ENCODE data around the gene CELF5. TPM values are rescaled to one million over a fixed set of nuclear protein-coding genes. Genes with fewer than 3 reads are reported as not detected.
"Not testable (repeated sequence)": the region's sequence is repeated elsewhere in the genome, so short reads cannot be mapped to it uniquely, and the experiment has no call there.

Gene CELF5
- total RNA-seq, 1 donor from 2014 or later = 0.18 TPM

- peaks cover 40% of the 10 kb centered on the region for H3K4me1 Mint-ChIP-seq (ENCODE audit: low read depth)
- no peaks in the 10 kb centered on the region for H3K27me3 Mint-ChIP-seq (ENCODE audit: low read depth)
- H3K9me3 Mint-ChIP-seq = no peaks in the 10 kb centered on the region
- H3K4me3 Mint-ChIP-seq (ENCODE audit: low read depth) = peak overlapping the region; percentile 89
- peaks cover 40% of the 10 kb centered on the region for H3K36me3 Mint-ChIP-seq (ENCODE audit: low read depth)
- peak overlapping the region; percentile 61 for H3K27ac Mint-ChIP-seq
- DNase-seq (ENCODE audit: low spot score) = no peak
- intact Hi-C loops (cut with micrococcal nuclease) = loop anchor here (5.0 kb wide), 1 partner anchor 576 kb away; the partner anchor contains the start of genes APBA3 and MRPL54
Measured at GRCh38 chr19:3186160-3186688, 38.2 kb upstream of the CELF5 start.

GRCh38 chr19:3186891-3187661 lies 37.4 kb upstream of the CELF5 start:
- intact Hi-C loops (cut with micrococcal nuclease) = loop anchor here (5.0 kb wide), 1 partner anchor 575 kb away; the partner anchor contains the start of genes APBA3 and MRPL54
- H3K27ac Mint-ChIP-seq = peak overlapping the region; percentile 61
- peaks cover 40% of the 10 kb centered on the region for H3K4me1 Mint-ChIP-seq (ENCODE audit: low read depth)
- DNase-seq (ENCODE audit: low spot score) = no peak
- H3K27me3 Mint-ChIP-seq (ENCODE audit: low read depth) = no peaks in the 10 kb centered on the region
- H3K4me3 Mint-ChIP-seq (ENCODE audit: low read depth) = peak overlapping the region; percentile 89
- peaks cover 36% of the 10 kb centered on the region for H3K36me3 Mint-ChIP-seq (ENCODE audit: low read depth)
- no peaks in the 10 kb centered on the region for H3K9me3 Mint-ChIP-seq

- Mint-ChIP-seq H3K36me3 (ENCODE audit: low read depth) (peaks cover 34% of the 10 kb centered on the region), H3K27me3 (ENCODE audit: low read depth) (no peaks in the 10 kb centered on the region), H3K4me1 (ENCODE audit: low read depth) (peaks cover 37% of the 10 kb centered on the region), H3K9me3 (no peaks in the 10 kb centered on the region), H3K27ac (peak overlapping the region; percentile 55), H3K4me3 (ENCODE audit: low read depth) (peak overlapping the region; percentile 89)
- DNase-seq (ENCODE audit: low spot score) = no peak
- intact Hi-C loops (cut with micrococcal nuclease) = loop anchor here (5.0 kb wide), 1 partner anchor 574 kb away; the partner anchor contains the start of genes APBA3 and MRPL54
Measured at GRCh38 chr19:3187662-3188511, 36.6 kb upstream of the CELF5 start.

GRCh38 chr19:3188627-3189596 lies 35.5 kb upstream of the CELF5 start:
- no peaks in the 10 kb centered on the region for H3K27me3 Mint-ChIP-seq (ENCODE audit: low read depth)
- peak overlapping the region; percentile 55 for H3K27ac Mint-ChIP-seq
- peaks cover 34% of the 10 kb centered on the region for H3K36me3 Mint-ChIP-seq (ENCODE audit: low read depth)
- H3K9me3 Mint-ChIP-seq = no peaks in the 10 kb centered on the region
- H3K4me1 Mint-ChIP-seq (ENCODE audit: low read depth) = peaks cover 35% of the 10 kb centered on the region
- intact Hi-C loops (cut with micrococcal nuclease) = loop anchor here (5.0 kb wide), 1 partner anchor 573 kb away; the partner anchor contains the start of genes APBA3 and MRPL54
- peak overlapping the region; percentile 89 for H3K4me3 Mint-ChIP-seq (ENCODE audit: low read depth)
- DNase-seq (ENCODE audit: low spot score) = no peak

- intact Hi-C loops (cut with micrococcal nuclease) = loop anchor here (5.0 kb wide), 1 partner anchor 572 kb away; the partner anchor contains the start of genes APBA3 and MRPL54
- H3K4me1 Mint-ChIP-seq (ENCODE audit: low read depth) = peaks cover 25% of the 10 kb centered on the region
- DNase-seq (ENCODE audit: low spot score) = no peak
- H3K36me3 Mint-ChIP-seq (ENCODE audit: low read depth) = peaks cover 30% of the 10 kb centered on the region
- H3K4me3 Mint-ChIP-seq (ENCODE audit: low read depth) = no peak overlapping the region
- no peaks in the 10 kb centered on the region for H3K9me3 Mint-ChIP-seq
- no peaks in the 10 kb centered on the region for H3K27me3 Mint-ChIP-seq (ENCODE audit: low read depth)
- no peak overlapping the region for H3K27ac Mint-ChIP-seq
Measured at GRCh38 chr19:3189702-3190469, 34.6 kb upstream of the CELF5 start.

GRCh38 chr19:3190470-3190770 lies 34.0 kb upstream of the CELF5 start:
- no peaks in the 10 kb centered on the region for H3K9me3 Mint-ChIP-seq
- H3K27me3 Mint-ChIP-seq (ENCODE audit: low read depth) = no peaks in the 10 kb centered on the region
- H3K36me3 Mint-ChIP-seq (ENCODE audit: low read depth) = peaks cover 27% of the 10 kb centered on the region
- H3K27ac Mint-ChIP-seq = no peak overlapping the region
- no peak overlapping the region for H3K4me3 Mint-ChIP-seq (ENCODE audit: low read depth)
- H3K4me1 Mint-ChIP-seq (ENCODE audit: low read depth) = peaks cover 22% of the 10 kb centered on the region
- intact Hi-C loops (cut with micrococcal nuclease) = no loop called here
- DNase-seq (ENCODE audit: low spot score) = no peak

GRCh38 chr19:3190921-3191805 lies 33.3 kb upstream of the CELF5 start:
- Mint-ChIP-seq H3K27ac (no peak overlapping the region), H3K9me3 (no peaks in the 10 kb centered on the region), H3K36me3 (ENCODE audit: low read depth) (peaks cover 30% of the 10 kb centered on the region), H3K4me1 (ENCODE audit: low read depth) (peaks cover 22% of the 10 kb centered on the region), H3K27me3 (ENCODE audit: low read depth) (no peaks in the 10 kb centered on the region), H3K4me3 (ENCODE audit: low read depth) (no peak overlapping the region)
- DNase-seq (ENCODE audit: low spot score) = no peak
- intact Hi-C loops (cut with micrococcal nuclease) = no loop called here

- H3K9me3 Mint-ChIP-seq; DNase-seq (ENCODE audit: low spot score); H3K4me3 Mint-ChIP-seq (ENCODE audit: low read depth); H3K27ac Mint-ChIP-seq; H3K27me3 Mint-ChIP-seq (ENCODE audit: low read depth); intact Hi-C loops (cut with micrococcal nuclease): not testable (repeated sequence)
- peaks cover 26% of the 10 kb centered on the region for H3K36me3 Mint-ChIP-seq (ENCODE audit: low read depth)
- H3K4me1 Mint-ChIP-seq (ENCODE audit: low read depth) = peaks cover 20% of the 10 kb centered on the region
Measured at GRCh38 chr19:3191806-3192104, 32.7 kb upstream of the CELF5 start.

- DNase-seq (ENCODE audit: low spot score) = no peak
- intact Hi-C loops (cut with micrococcal nuclease) = no loop called here
- H3K4me3 Mint-ChIP-seq (ENCODE audit: low read depth) = no peak overlapping the region
- no peak overlapping the region for H3K27ac Mint-ChIP-seq
- H3K9me3 Mint-ChIP-seq = no peaks in the 10 kb centered on the region
- peaks cover 22% of the 10 kb centered on the region for H3K36me3 Mint-ChIP-seq (ENCODE audit: low read depth)
- peaks cover 15% of the 10 kb centered on the region for H3K4me1 Mint-ChIP-seq (ENCODE audit: low read depth)
- no peaks in the 10 kb centered on the region for H3K27me3 Mint-ChIP-seq (ENCODE audit: low read depth)
Measured at GRCh38 chr19:3192228-3192635, 32.2 kb upstream of the CELF5 start.

- peaks cover 22% of the 10 kb centered on the region for H3K36me3 Mint-ChIP-seq (ENCODE audit: low read depth)
- H3K4me3 Mint-ChIP-seq (ENCODE audit: low read depth) = no peak overlapping the region
- H3K4me1 Mint-ChIP-seq (ENCODE audit: low read depth) = peaks cover 12% of the 10 kb centered on the region
- H3K27me3 Mint-ChIP-seq (ENCODE audit: low read depth) = no peaks in the 10 kb centered on the region
- intact Hi-C loops (cut with micrococcal nuclease) = no loop called here
- DNase-seq (ENCODE audit: low spot score) = no peak
- H3K27ac Mint-ChIP-seq = no peak overlapping the region
- H3K9me3 Mint-ChIP-seq = no peaks in the 10 kb centered on the region
Measured at GRCh38 chr19:3192684-3193083, 31.8 kb upstream of the CELF5 start.

Measured in activated T-helper 2 cell treated with anti-CD3 and anti-CD28 coated beads, Interferon-gamma antibody, Interleukin-2, Interleukin-4, amounts not matched to agents 10 μg/mL and 5 μg/mL and 100 μg/mL, durations not matched to agents 14 hours and 24 hours and 36 hours (primary cell).